ENCODE measurements around the gene TBC1D20. TPM values are rescaled to one million over a fixed set of nuclear protein-coding genes. Genes with fewer than 3 reads are reported as not detected.
"Not testable (repeated sequence)": the region's sequence is repeated elsewhere in the genome, so short reads cannot be mapped to it uniquely, and the experiment has no call there.

Gene TBC1D20, protein sequence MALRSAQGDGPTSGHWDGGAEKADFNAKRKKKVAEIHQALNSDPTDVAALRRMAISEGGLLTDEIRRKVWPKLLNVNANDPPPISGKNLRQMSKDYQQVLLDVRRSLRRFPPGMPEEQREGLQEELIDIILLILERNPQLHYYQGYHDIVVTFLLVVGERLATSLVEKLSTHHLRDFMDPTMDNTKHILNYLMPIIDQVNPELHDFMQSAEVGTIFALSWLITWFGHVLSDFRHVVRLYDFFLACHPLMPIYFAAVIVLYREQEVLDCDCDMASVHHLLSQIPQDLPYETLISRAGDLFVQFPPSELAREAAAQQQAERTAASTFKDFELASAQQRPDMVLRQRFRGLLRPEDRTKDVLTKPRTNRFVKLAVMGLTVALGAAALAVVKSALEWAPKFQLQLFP
- 10 to 100 TPM; 38.0 to 53.1 TPM for total RNA-seq

DNA sequence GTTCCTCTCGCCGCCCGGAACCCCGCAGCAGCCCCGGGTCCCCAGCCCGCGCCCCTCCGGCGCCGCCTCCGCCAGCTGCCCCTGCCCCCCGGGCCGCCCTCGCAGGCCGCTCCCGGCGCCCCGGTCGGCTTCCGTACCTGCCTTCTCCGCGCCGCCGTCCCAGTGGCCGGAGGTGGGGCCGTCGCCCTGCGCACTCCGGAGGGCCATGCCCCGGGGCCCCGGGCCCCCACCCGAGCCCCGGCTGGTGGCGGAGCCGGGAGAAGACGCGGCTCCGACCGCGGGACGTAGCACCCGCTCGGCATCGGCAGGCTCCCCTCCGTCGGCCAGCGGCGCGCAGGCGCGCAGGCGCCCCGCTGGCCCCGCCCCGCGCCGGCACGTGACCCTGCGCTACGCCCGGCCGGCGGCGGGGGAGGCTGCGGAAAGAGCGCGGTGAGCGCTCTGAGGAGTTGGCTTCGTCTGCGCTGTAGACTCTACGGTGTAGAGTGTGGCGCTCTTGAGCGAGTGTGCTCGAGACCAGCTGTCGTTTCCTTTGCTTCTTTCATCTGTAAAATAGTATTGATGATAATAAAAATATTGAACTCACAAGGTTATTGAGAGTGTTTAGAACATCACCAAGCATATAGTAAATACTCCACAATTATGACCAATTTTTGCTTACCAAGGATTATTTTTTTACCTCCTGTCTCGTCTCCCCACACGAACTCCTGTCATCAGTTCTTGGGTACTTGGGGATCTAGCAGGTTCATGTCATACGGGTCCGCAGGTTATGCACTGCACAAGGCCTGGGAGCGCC, at the start of gene TBC1D20:
TBC1D20 (minus strand) TSS at position 335 of the 793 bp plus-strand sequence; CDS start at position 207, 128 bp downstream.
- Histone ChIP-seq H3K4me3 (peak within 1 kb of the TSS; percentile 70 to 92), H3K27ac (peak within 1 kb of the TSS; percentile 83 to 97), H3K9me3 (no peaks in the 10 kb centered on the region), H3K27me3 (replicated peaks; ENCODE audit: insufficient read depth) (no peaks in the 10 kb centered on the region), H3K4me1 (replicated peaks) (no peaks in the 10 kb centered on the region), H3K36me3 (no peaks in the 10 kb centered on the region)
- TF ChIP-seq POLR2A (IDR thresholded peaks at IDR 0.05) (peak; percentile 66), POLR2AphosphoS5 (IDR thresholded peaks at IDR 0.05) (peak; percentile 72)
- TF ChIP-seq, protein P1, sequence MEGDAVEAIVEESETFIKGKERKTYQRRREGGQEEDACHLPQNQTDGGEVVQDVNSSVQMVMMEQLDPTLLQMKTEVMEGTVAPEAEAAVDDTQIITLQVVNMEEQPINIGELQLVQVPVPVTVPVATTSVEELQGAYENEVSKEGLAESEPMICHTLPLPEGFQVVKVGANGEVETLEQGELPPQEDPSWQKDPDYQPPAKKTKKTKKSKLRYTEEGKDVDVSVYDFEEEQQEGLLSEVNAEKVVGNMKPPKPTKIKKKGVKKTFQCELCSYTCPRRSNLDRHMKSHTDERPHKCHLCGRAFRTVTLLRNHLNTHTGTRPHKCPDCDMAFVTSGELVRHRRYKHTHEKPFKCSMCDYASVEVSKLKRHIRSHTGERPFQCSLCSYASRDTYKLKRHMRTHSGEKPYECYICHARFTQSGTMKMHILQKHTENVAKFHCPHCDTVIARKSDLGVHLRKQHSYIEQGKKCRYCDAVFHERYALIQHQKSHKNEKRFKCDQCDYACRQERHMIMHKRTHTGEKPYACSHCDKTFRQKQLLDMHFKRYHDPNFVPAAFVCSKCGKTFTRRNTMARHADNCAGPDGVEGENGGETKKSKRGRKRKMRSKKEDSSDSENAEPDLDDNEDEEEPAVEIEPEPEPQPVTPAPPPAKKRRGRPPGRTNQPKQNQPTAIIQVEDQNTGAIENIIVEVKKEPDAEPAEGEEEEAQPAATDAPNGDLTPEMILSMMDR (IDR thresholded peaks at IDR 0.05): peak in 3 of 4 experiments; percentile 19 to 29 (median 24)
- peak; percentile 83 for DNase-seq (ENCODE audit: low spot score)
- under 1% methylated on average over 52 of the region's 80 CpGs for WGBS
- intact Hi-C loops (cut with DNase I): loop anchor here (5.0 kb wide), 1 partner anchor 55 kb away; the partner anchor contains the start of gene RBCK1

DNA sequence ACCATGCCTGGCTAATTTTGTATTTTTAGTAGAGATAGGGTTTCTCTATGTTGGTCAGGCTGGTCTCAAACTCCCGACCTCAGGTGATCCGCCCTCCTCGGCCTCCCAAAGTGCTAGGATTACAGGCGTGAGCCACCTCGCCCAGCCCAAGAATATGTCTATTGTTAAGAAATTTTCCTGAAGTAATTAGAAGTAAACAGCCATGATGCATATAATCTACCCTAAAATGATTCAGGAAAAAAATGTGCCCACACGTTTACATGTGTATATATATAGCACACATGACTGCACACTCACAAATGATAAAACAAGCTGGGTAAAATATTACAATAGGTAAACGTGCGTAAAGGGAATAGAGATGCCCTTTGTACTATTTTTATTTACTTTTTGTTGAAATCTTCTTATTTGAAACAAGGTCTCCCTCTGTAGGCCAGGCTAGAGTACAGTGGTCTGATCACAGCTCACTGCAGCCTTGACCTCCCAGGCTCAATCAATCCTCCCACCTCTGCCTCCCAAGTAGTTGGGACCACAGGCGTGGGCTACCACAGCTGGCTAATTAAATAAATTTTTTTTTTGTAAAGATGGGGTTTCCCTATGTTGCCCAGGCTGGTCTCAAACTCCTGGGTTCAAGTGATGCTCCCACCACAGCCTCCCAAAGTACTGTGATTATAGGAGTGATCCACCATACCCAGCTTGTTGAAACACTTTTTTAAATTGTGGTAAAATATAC, 48.2 kb upstream of the TBC1D20 start:
- DNase-seq (ENCODE audit: low spot score); H3K27ac ChIP-seq; intact Hi-C loops (cut with DNase I); H3K9me3 ChIP-seq; H3K4me3 ChIP-seq; H3K36me3 ChIP-seq; H3K27me3 ChIP-seq (replicated peaks; ENCODE audit: insufficient read depth): not testable (repeated sequence)
- 78% methylated on average over 9 of the region's 9 CpGs for WGBS
- H3K4me1 ChIP-seq (replicated peaks): peaks cover 14% of the 10 kb centered on the region

DNA sequence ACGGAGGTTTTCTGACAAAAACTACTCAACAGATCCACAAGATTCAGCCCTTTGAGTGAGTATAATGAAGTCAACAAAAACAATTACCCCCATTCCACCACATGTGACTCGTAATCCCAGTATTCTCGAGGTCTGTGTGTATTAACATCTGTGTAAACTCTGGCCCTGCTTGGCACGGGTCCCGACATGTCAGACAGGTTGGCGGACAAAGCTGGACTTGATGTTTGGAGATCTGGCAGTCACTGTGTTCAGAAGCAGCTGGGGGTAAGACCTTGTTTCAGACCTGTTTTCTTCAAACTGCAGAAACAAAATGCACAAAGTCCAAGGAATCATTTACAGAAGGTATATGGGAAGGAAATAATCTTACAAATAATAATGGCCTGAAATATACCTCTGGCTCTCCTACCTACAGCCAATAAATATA, 46.0 kb upstream of the TBC1D20 start:
- H3K36me3 ChIP-seq; intact Hi-C loops (cut with DNase I); DNase-seq (ENCODE audit: low spot score); H3K4me3 ChIP-seq; H3K9me3 ChIP-seq; H3K27ac ChIP-seq; H3K27me3 ChIP-seq (replicated peaks; ENCODE audit: insufficient read depth): not testable (repeated sequence)
- WGBS: 17% methylated on average over 6 of the region's 6 CpGs
- peaks cover 20% of the 10 kb centered on the region for H3K4me1 ChIP-seq (replicated peaks)

DNA sequence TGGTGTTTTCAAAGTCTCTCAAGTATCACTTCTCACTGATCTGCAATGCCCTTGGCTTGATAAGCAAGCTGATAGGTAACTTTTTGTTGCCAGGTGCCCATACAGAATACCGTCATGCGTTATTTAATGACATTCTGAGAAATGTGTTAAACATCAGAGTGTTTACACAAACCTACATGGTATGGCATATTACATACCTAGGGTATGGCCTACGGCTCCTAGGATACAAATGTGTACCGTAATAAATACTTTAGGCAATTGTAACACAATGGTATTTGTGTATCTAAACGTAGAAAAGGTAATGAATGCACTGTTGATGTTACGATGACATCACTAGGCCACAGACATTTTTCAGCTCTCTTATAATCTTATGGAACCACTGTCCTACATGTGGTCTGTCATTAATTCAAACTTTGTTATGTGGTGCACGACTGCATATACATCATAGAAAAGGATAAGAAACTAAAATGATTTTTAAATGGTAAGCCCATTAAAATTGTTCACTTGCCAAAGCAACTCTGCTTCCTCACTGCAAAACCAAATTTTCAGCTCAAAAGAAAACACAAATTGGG, 45.5 kb upstream of the TBC1D20 start:
- H3K4me1 ChIP-seq (replicated peaks): peaks cover 20% of the 10 kb centered on the region
- 52% methylated on average over 7 of the region's 7 CpGs for WGBS
- TF ChIP-seq POLR2A (IDR thresholded peaks at IDR 0.05) (no peak), POLR2AphosphoS5 (IDR thresholded peaks at IDR 0.05) (no peak)
- TF ChIP-seq, protein P1 (IDR thresholded peaks at IDR 0.05): no peak
- no peak overlapping the region for H3K4me3 ChIP-seq
- H3K36me3 ChIP-seq: no peaks in the 10 kb centered on the region
- intact Hi-C loops (cut with DNase I): no loop called here
- no peaks in the 10 kb centered on the region for H3K9me3 ChIP-seq
- H3K27ac ChIP-seq: no peak overlapping the region
- no peaks in the 10 kb centered on the region for H3K27me3 ChIP-seq (replicated peaks; ENCODE audit: insufficient read depth)
- no peak for DNase-seq (ENCODE audit: low spot score)

DNA sequence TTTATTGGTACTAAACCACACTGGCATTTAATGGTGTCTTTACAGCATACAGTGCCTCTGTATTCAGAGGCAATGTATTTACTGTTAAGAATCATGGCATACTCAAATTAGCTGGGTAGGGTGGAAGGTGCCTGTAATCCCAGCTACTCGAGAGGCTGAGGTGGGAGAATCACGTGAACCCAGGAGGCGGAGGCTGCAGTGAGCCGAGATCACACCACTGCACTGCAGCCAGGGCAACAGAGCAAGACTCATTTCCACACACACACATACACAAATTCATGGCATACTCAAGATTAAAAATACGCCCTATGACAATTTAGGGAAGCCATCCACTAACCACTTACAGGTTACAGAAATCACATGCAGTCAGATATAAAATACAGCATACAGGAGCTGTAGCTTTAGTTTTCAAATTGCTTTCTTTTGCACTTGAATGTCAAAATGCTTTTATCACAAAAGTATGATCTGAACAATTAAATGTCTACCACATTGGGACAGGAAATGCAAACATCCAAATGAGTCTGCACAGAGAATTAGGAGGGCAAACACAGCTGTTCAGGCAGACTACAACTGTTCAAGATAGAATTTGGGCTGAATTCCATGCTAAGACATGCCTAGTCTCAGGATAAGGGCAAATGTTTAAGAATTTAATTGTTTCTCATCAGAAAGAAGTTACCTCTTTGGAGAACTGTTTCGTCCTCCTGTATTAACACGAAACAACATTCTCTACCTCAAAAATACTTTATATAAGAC, 44.8 kb upstream of the TBC1D20 start:
- DNase-seq (ENCODE audit: low spot score): no peak
- intact Hi-C loops (cut with DNase I): no loop called here
- 78% methylated on average over 7 of the region's 7 CpGs for WGBS
- TF ChIP-seq, protein P1 (IDR thresholded peaks at IDR 0.05): no peak
- TF ChIP-seq POLR2A (IDR thresholded peaks at IDR 0.05) (no peak), POLR2AphosphoS5 (IDR thresholded peaks at IDR 0.05) (no peak)
- no peak overlapping the region for H3K27ac ChIP-seq
- no peaks in the 10 kb centered on the region for H3K27me3 ChIP-seq (replicated peaks; ENCODE audit: insufficient read depth)
- H3K4me3 ChIP-seq: no peak overlapping the region
- no peaks in the 10 kb centered on the region for H3K36me3 ChIP-seq
- H3K4me1 ChIP-seq (replicated peaks): peaks cover 20% of the 10 kb centered on the region
- H3K9me3 ChIP-seq: no peaks in the 10 kb centered on the region

Measured in prostate gland (tissue), 2 donors.